ENCODE data around the gene PAN3. TPM values are rescaled to one million over a fixed set of nuclear protein-coding genes. Genes with fewer than 3 reads are reported as not detected.

PAN3 gene
- total RNA-seq, 1 experiment from 2014 or later = 48.5 TPM

DNA sequence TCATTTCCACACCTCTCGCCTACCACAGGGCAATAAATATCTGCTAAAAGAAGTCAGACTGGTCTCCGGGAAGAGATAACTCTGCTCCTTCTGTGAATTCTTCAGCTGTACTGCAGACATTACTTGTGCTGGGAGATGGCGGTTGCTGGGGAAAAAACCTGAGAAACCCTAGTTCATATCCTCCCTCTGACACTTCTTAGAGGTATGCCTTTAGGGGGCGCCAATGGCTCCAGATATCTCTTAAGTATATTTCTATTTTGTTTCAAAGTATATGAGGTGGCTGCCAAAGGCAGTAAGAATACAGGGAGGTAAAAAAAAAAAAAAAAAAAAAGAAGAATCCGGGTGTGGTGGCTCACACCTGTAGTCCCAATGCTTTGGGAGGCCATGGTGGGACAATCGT is 175.2 kb downstream of the PAN3 start:
- Histone ChIP-seq H3K23ac (ENCODE audit: insufficient read length, low read depth, low read length) (no peak overlapping the region), H2AFZ (ENCODE audit: low read length) (no peak overlapping the region), H3K4me2 (ENCODE audit: insufficient read depth, insufficient read length, low read length) (no peak overlapping the region), H3K23me2 (ENCODE audit: insufficient read length, low read depth, low read length, poor library complexity, severe bottlenecking) (no peaks in the 10 kb centered on the region), H2BK20ac (ENCODE audit: low read depth, low read length, poor library complexity, severe bottlenecking) (no peak overlapping the region), H3K9ac (ENCODE audit: extremely low read depth, insufficient read length, low read length) (no peak overlapping the region), H3K4me1 (ENCODE audit: insufficient read depth, low read length) (no peaks in the 10 kb centered on the region), H4K8ac (replicated peaks; ENCODE audit: insufficient read length, low read depth, low read length) (no peak overlapping the region), H4K91ac (ENCODE audit: insufficient read length, low read depth, low read length) (no peak overlapping the region), H3K18ac (ENCODE audit: insufficient read length, low read depth, low read length) (no peak overlapping the region), H3K14ac (ENCODE audit: insufficient read depth, low read length) (no peak overlapping the region), H3K79me2 (ENCODE audit: insufficient read depth, low read length) (no peaks in the 10 kb centered on the region), H2BK15ac (ENCODE audit: low read depth, low read length) (no peak overlapping the region), H2BK5ac (ENCODE audit: insufficient read length, low read length) (no peak overlapping the region), H3K9me3 (ENCODE audit: control insufficient read depth, low read depth, low read length) (no peaks in the 10 kb centered on the region), H3K56ac (ENCODE audit: insufficient read length, low read depth, low read length) (no peak overlapping the region), H2BK12ac (ENCODE audit: insufficient read length, low read depth, low read length) (no peak overlapping the region), H4K20me1 (ENCODE audit: control insufficient read depth, insufficient read depth, insufficient read length) (no peaks in the 10 kb centered on the region), H2AK5ac (ENCODE audit: insufficient read length, low read length) (no peak overlapping the region), H3K79me1 (ENCODE audit: insufficient read depth, low read depth, low read length, poor library complexity, severe bottlenecking) (no peaks in the 10 kb centered on the region), H3K27me3 (ENCODE audit: insufficient read depth, low read length) (no peaks in the 10 kb centered on the region), H2BK120ac (ENCODE audit: low read depth, low read length, poor library complexity, severe bottlenecking) (no peak overlapping the region), H3T11ph (ENCODE audit: low read length) (no peak overlapping the region), H3K27ac (ENCODE audit: insufficient read length, low read depth, low read length) (no peak overlapping the region), H3K4ac (ENCODE audit: low read depth, low read length) (no peak overlapping the region), H4K5ac (ENCODE audit: insufficient read length, low read depth, low read length) (no peak overlapping the region)
- H3K4me1 Mint-ChIP-seq = peaks cover 16 to 17% of the 10 kb centered on the region in 2 experiments
- no CpG with 5 or more reads among the region's 6 CpGs for WGBS (ENCODE audit: extremely low coverage, insufficient read length, low lambda C conversion rate)
- H3K36me3 Mint-ChIP-seq (ENCODE audit: insufficient read depth in 1 of 3, low read depth in 3 of 3) = peaks cover 17 to 29% (median 22%) of the 10 kb centered on the region in 3 experiments; a peak in 6 of 7 replicates
- TF ChIP-seq CTCF (conservative IDR thresholded peaks at IDR 0.05) = peak; percentile 66
- H3K4me3 Mint-ChIP-seq = no peak overlapping the region
- no peaks in the 10 kb centered on the region for H3K27me3 Mint-ChIP-seq (ENCODE audit: low read depth)
- H3K27ac Mint-ChIP-seq = peak overlapping the region in 1 of 3 experiments; percentile 63; a peak in 1 of 7 replicates
- DNase-seq = no peak
- no peaks in the 10 kb centered on the region for H3K9me3 Mint-ChIP-seq
